8988T (cell line): ENCODE data around the gene GPR75.

Experiments used
- DNase-seq: peaks from one replicate; pipeline ENCODE4 v3.0.0; 2011

Gene GPR75

DNA sequence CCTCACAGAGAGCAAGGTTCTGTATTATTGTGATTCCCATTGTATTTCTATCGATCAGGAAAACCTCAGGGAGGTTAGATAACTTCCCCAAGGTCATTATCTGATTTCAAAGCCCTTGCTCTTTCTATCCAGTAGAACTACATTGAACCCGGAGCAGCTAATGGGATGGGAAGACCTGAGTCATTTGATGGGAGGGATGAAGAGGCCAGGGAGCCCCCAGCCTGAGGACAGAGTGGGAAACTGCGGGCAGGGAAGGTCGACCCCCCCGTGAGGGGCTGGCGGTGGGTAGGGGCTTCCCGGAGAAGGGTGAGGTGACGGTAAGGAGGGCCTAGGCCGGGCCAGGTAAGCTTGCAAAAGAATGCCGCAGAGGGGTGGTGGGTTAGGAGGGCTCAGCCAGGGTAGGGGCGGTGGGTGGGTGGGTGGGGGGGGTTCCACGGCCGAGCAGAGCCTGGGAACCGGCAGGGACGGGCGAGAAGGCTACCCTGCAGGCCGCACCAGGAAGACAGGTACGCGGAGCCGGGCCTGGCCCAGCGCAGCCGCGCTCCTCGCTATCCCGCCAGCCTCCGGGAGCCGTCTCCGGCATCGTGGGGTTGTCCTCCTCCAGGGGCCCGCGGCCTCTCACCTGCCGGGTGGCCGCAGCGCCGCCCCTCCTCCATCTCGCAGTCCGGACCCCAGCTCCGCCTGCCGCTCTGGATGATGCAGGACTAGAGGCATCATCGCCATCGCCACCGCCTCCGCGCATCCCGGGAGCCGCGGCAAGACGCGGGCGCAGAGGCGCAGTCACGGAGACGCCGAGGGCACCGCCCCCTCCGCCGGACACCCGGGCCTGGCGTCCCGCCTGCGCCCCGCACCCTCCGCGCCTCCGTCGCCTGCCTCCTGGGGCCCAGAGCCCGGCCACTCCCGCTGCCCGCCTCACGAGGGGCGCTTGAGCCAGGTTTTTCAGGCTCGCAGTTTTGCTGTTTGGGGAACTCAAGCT, at the start of gene GPR75:
Gene GPR75 (minus strand): TSS at position 762 of the 976 bp plus-strand sequence. CDS start 5,211 bp downstream, outside the sequence.
- DNase-seq, result no peak

DNA sequence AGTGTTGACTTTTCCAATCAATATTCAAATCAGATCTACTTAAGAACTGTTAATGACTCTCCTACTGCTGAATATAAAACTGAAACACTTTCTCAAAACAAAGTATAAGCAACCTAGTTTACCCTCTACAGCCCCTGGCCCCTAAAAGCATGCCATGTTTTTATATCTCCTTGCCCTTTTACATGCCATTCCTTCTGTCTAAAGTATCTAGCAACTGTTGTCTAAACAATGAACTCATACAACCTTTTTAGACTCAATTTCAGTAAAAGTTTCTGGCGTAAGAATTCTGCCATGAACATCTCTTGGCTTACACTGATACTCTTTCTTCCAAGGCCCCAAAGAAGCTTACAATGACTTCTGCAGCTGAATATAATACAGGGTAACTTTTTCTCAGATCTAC, 47.8 kb upstream of the GPR75 start:
- no peak for DNase-seq

DNA sequence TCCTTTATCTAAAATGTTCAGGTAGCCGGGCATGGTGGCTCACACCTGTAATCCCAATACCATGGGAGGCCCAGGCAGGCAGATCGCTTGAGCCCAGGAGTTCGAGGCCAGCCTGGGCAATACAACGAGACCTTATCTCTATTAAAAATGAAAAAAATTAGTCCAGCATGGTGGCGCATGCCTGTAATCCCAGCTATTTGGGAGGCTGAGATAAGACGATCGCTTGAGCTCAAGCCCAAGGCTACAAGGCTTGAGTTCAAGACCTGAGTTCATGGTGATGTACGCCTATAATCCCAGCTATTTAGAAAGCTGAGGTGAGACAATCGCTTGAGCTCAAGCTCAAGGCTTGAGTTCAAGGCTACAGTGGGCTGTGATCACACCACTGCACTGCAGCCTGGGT, 45.6 kb upstream of the GPR75 start:
- DNase-seq, result no peak

DNA sequence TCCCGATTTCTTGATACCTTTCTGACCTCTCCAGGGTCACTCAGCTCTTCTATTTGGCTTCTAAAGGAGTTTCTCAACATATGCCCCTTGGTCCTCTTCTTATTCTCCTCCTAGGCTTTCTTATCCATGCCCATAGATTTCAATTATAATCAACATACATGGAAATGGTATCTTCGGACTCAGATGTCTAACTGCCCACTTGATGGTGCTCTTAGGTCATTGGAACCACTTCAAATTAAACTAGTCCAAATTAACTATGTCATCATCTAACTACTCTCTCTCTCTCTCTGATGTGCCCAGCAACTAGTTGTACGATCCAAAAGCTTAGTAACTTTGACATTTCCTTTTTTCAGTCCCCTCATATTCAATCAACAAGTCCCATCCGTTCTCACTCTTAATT, 43.2 kb upstream of the GPR75 start:
- no peak for DNase-seq

DNA sequence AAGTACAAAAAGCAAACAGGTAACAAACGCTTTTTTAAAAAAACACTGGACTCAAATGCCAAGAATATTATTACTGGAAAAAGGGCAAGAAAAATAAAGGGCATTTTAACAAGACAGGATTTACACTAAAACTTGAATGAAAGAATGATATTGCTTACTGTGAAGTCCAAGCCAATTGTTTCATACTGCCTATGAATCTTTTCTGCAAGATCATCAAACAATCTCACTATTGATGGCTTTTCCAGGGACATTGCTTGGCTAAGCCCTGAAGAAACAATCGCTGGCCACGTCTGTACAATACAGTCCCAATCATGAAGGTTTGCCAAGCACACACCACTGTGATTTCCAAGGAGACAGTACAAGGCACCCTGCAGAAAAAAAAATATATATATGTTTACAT, 41.4 kb upstream of the GPR75 start:
- DNase-seq, result no peak

DNA sequence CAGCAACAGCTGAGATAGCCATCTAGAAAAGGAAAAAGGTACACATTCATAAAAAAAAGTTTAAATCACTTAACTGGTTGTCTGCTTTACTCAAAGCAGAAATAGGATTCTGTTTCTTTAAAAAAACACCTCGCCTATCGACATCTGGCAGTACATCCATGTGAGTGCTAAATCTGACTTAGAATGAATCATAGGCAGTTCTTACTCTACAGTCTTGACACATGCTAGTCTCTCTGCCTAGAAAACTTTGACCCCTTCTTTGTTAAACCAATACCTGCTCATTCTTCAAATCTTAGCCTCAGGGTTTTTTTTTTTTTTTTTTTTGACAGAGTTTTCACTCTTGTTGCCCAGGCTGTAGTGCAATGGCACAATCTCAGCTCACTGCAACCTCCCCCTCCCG, 37.1 kb upstream of the GPR75 start:
- DNase-seq, result no peak

DNA sequence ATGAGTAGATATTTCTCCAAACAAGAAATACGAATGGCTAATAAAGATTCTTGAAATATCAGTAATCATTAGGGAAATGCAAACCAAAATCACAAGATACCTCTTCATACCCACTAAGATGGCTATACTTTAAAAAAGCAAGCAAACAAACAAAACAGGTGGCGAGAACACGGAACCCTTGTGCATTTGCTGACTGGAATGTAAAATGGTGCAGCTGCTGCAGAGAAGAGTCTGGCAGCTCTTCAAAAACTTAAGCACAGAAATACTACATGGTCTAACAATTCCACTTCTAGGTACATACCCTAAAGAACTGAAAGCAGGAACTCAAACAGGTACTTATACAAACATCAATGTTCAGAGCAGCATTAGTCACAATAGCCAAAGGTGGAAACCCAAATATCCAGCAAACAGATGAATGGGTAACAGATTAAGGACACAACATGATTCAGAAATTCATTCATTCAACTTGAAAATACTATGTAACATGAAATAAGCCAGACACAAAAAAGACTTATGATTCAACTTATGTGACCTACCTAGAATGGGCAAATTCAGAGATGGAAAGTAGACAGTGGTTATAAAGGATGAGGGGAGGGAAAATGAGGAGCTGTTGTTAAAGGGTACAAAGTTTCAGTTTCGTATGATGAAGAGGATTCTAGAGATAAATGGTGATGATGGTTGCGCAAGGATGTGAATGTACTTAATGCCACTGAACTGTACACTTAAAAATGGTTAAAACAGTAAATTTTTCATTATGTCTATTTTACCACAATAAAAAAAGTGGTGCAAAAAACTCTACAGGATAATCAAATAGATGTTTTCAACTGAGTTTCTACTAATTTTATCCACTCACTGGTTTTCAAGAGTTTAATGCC, 26.9 kb upstream of the GPR75 start:
- DNase-seq, result no peak

DNA sequence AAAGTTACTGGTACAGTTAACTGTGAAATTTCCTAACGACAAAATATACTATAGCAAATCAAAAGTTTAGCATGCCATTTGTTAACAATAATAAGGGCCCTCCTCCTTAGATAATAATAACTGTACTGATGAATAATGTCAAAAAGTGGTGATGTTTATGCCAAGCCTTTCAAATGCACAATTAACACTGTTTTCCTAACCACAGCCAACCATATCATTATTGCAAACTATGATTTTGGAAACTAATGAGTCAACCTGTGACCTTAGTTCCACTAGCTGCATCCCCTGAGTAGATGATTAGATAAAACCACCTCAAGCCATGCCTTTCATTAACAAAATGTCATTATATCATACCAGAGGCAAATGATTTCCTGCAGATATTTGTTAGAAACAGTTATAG, 25.1 kb upstream of the GPR75 start:
- no peak for DNase-seq

DNA sequence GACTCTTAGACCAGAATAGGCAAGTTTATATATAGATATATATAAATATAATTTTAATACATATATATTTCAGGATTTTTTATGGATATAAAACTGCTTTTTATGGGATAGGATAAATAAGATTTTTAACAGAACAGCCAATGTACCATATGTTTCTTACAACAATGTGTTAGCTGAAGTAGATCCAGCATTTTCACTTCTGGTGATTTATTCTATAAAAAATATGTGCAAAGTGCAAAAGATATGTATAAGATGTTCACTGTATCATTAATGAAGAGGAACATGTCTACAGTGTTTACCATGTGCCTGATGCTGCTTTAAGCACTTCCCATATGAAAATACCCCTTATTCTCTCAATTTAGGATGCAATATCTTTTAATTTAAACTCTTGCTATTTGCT, 22.2 kb upstream of the GPR75 start:
- DNase-seq, result no peak

DNA sequence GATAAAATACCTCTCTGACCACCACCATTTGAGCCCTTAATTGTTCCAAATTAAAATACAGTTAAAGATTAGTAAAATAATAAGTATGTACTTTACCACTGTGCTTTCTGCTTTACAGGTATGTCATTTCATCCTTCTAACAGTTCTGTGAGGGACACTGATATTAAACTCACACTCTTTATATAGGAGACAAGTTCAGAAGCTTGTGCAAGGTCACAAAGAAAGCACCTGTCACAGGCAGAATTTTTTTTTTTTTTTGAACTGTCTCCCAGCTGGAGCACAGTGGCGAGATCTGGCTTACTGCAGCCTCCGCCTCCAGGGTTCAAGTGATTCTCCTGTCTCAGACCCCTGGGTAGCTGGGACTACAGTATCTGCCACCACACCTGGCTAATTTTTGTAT, 21.6 kb upstream of the GPR75 start:
- no peak for DNase-seq

DNA sequence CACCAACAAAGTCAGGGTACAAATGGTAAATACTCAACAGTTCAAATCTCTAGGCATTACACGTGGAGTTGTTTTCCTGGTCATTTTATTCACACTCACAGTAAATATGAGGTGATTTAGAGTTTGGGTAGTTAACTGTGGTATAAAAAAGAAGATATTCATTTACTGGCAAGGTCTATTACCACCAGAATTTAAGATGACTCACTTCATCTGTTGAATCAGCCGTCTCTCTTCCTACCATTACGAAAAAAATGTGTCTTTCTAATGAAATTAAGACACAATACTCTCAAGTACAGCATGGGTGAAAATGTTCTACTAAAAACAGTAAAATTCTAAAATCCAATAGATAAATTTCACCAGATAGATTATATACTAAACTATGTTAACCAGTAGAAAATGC, 21.0 kb upstream of the GPR75 start:
- DNase-seq, result no peak

DNA sequence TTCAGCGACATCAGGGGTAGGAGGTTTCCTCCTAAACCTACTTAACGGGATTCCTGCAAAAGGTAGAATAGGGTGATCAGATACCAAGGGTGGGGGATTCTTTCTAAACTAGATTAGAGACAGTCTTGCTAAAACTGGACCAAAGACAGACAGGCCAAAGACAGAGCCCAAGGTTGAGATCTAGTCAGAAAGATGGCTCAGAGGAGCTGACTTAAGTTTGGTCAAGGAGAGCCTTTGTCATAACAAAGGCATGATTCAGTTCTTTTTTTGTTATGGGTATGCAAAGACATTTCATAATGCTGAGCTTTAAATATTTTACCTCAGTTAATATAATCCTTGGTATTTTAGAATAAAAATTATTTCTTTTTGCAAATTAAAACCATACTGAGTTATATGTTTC, 17.8 kb upstream of the GPR75 start:
- no peak for DNase-seq

DNA sequence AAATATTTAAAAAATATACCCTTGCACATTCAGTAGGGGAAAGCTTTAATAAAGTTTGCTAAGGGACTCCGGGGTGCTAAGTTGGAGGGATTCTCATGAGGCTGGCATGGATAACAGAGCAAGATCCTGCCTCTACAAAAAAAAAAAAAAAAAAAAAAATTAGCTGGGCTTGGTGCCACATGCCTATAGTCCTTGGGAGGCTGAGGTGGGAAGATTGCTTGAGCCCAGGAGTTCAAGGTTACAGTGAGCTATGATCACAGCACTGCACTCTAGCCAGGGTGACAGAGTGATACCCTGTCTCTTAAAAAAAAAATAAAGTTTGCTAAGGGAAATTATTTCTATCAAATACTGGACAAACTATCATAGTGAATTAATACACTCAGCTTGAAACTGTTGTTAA, 17.3 kb upstream of the GPR75 start:
- DNase-seq, result no peak

DNA sequence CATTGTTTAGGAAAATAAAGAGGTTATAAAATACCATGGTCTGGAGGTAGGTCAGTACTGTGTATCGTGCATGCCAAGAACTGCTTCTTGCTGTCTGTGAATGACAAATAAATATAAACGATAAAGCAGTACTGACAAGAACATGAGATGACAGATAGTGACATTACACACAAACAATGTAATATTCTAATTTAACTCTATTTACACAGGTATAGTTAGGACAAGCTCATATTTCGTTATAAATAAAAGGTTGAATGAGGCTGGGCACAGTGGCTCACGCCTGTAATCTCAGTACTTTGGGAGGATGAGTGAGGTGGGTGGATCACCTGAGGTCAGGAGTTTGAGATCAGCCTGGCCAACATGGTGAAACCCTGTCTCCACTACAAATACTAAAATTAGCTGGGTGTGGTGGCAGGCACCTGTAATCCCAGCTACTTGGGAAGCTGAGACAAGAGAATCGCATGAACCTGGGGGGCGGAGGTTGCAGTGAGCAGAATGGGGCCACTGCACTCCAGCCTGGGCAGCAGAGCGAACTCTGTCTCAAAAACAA, 14.7 kb upstream of the GPR75 start:
- DNase-seq, result no peak

DNA sequence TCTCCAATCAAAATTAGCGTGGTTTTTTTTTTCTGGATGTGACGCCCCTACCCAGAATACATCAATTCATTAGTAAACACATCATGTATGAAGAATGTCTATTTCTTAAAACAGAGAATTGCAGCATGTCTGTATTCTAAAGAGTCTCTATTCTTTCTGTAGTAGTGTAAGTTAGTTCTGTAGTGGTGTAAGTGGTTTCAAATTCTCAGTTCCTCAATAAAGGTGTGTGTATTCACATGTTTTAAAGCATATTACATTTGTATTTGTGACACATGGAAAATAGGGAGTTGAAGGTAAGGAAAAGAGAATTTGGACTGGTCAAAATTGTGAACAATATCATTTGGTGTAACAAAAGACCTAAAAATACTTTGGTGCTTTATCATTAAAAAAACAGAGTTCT, 8.0 kb upstream of the GPR75 start:
- DNase-seq, result no peak

DNA sequence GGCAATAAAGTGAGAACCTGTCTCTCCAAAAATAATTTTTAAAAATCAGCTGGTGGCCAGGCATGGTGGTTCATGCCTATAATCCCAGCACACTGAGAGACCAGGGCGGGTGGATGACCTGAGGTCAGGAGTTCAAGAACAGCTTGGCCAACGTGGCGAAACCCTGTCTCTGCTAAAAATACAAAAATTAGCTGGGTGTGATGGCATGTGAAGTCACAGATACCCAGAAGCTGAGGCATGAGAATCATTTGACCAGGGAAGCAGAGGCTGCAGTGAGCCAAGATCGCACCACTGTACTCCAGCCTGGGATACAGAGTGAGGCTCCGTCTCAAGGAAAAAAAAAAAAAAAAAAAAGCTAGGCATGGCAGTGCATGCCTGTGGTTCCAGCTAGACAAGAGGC, 7.4 kb upstream of the GPR75 start:
- DNase-seq, result no peak

DNA sequence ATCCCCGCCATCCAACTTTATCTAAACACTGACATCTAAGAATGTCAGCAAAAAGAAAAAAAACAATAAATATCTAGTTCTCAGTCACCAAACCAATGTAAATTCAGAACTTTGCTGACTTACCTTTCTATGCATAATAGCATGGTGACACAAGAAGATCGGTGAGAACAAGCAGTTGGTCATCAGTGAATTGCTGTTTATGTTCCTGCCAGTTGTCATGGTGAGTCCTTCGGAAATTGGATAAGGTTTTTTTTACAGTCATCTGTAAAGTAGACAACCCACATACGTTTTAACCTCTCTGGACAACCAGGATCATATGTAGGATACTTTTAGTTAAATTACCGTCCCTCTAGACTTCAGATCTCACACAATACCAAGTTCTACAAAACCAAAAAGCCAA, 6.2 kb upstream of the GPR75 start:
- DNase-seq, result no peak

DNA sequence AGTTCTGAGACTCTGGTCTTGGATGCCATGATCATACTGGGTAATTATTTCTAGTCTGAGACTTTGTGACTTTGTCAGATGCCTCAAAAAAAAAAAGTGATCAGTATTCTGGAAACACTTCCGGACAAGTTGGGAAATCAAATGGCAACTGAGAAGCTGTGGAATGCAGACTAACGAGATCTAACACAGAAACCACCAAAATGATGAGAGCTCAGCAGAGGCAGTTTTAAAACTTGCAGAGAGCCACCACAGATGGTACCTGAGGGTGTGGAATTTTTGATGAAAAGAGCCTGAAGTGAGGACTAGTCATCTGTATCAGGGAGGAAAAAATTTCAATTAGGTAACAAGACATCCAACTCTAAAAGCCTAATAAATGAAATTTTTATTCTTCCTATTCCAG, 5.5 kb upstream of the GPR75 start:
- DNase-seq, result no peak

DNA sequence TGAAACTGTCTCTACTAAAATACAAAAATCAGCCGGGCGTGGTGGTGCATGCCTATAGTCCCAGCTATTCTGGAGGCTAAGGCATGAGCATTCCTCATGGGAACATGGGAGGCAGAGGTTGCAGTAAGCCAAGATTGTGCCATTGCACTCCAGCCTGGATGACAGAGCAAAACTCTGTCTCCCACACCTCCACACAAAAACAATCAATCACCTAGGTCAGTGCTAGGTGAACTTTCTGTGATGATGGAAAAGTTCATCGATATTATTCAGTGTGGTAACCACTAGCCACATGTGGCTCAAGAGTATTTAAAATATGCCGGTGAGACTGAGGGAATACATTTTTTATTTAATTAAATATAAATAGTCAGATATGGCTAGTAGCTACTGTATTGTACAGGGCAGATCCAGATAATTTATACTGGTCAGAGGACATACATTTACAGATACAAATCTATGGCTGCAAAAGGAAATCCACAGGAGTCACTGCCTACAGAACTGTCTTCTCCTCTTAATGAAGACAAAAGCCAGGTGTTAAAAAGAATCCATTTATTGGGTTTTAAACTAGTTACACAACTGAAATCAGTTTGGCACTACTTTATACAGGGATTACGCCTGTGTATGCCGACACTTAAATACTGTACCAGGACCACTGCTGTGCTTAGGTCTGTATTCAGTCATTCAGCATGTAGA, 3.9 kb upstream of the GPR75 start:
- no peak for DNase-seq

DNA sequence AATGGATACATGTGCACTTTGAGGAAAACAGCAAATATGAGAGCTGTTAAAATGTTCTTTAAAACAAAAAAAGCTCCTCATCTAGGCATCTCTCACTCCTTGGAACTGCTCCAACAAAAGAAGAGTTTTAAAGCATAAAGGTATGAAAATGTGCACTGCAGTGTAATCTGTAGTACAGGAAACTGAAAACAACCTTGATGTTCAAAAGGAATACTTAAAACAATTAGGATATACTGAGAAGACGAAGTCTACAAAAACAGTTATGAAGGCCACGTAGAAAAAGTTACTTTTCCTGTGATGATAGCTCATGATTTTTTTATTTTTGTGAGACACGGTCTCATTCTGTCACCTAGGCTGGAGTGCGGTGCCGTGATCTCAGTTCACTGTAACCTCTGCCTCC, 2.1 kb upstream of the GPR75 start:
- no peak for DNase-seq

DNA sequence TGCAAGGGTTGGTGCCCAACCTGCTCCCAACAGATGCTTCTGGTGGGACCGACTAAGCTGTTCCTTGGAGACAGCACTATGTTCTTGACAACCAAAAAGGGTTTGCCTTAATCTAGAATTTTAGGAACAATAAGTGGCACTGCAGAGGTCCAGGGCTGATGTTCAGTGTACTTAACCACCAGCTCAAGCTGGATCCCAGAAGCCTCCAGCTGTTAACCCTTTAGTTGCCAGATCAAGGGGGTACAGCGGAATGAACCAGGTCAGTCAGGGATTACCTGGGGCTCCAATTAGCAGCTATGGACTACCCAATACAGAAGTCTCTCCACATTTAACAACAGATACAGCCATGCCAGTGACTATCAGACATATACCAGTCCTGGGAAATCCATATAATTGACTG, 3.5 kb downstream of the GPR75 start:
- no peak for DNase-seq

DNA sequence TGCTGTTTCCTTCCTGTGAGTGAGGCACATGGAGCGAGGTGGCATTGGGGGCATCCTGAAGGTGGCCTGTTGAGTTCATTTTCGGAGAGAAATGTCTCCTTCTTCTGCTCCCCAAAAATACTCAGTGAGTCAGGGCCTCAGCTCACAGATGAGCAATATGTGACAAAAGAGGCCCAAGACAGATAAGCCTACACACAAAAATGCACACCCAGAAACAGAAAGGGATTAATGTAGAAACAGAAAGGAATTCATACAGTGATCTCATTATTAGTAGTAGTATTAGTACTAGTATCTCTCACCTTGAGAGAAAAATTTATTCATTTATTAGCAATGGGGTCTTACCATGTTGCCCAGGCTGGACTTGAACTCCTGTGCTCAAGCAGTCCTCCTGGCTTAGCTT, 5.1 kb downstream of the GPR75 start:
- no peak for DNase-seq

DNA sequence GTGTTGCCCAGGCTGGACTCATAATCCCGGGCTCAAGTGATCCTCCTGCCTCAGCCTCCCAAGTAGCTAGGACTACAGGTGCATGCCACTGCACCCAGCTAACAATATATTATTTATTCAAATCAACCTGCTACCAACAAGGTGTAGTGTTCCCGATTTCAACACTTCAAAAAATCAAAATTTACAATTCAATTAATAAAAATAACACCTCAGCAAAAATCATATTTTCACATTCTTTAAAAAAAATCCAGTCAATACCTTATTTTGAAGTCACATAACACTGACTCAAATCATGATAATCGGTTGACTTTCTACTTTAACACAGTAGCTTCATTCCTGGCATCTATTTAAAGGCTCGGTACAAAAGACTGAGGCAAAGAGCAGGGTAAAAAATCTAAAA, 7.2 kb downstream of the GPR75 start:
- DNase-seq, result no peak
